ENCODE data around the gene ACAD10.

DNA sequence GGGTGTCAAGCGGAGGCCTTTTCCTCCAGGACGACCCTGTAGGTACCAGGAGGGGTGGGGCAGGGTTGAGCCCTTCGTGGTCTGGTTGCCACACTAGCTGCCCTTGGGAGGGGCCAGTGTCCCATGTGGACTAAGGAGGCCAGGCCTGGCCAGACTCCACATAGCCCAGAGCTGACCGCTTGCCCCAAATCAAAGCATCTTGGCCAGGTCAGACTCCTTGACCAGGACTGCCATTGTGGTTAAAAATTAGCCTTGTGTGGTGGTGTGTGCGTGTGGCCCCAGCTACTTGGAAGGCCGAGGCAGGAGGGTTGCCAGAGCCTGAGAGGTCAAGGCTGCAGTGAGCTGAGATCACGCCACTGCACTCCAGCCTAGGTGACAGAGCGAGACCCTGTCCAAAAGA is 105.7 kb downstream of the ACAD10 start:
- TF ChIP-seq, protein P1, sequence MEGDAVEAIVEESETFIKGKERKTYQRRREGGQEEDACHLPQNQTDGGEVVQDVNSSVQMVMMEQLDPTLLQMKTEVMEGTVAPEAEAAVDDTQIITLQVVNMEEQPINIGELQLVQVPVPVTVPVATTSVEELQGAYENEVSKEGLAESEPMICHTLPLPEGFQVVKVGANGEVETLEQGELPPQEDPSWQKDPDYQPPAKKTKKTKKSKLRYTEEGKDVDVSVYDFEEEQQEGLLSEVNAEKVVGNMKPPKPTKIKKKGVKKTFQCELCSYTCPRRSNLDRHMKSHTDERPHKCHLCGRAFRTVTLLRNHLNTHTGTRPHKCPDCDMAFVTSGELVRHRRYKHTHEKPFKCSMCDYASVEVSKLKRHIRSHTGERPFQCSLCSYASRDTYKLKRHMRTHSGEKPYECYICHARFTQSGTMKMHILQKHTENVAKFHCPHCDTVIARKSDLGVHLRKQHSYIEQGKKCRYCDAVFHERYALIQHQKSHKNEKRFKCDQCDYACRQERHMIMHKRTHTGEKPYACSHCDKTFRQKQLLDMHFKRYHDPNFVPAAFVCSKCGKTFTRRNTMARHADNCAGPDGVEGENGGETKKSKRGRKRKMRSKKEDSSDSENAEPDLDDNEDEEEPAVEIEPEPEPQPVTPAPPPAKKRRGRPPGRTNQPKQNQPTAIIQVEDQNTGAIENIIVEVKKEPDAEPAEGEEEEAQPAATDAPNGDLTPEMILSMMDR (IDR thresholded peaks at IDR 0.05), result no peak
- no peak for TF ChIP-seq SIN3A (IDR thresholded peaks at IDR 0.05; ENCODE audit: borderline replicate concordance, insufficient read depth, low read depth, low read length)
